MM.1S (cell line): Measurements from ENCODE around the gene EPHA10.

ENCODE experiments used
- CTCF ChIP-seq: fragments of 300-600 bp; sonication (generic); IDR thresholded peaks from 2 replicates; pipeline ENCODE4 v1.5.1; 2016; ENCODE audit warnings: antibody characterized with exemption, low read length, mixed read lengths
- EZH2 ChIP-seq: fragments of 300-600 bp; sonication (generic); optimal IDR thresholded peaks from 2 replicates; pipeline ENCODE3; 2017; ENCODE audit warnings: low read depth, mild to moderate bottlenecking, antibody characterized with exemption, low read length, mixed read lengths
- EZH2phosphoT487 ChIP-seq: fragments of 300-600 bp; sonication (generic); IDR thresholded peaks from 2 replicates; pipeline ENCODE4 v1.6.1; 2018; ENCODE audit warnings: antibody characterized with exemption, low read length

- TF ChIP-seq CTCF (no peak), EZH2phosphoT487 (no peak), EZH2 (no peak)
Observed at GRCh38 chr1:37807555-37808368, 42.8 kb upstream of the EPHA10 start, which contains the start of the genes C1orf122 and YRDC.
